ENCODE measurements around the gene GSK3B.

The GSK3B gene

GRCh38 chr3:119856695-119857094, 237.6 kb downstream of the GSK3B start:
- H3K27ac ChIP-seq (ENCODE audit: low read length): no peak overlapping the region
- peaks cover 7 to 8% of the 10 kb centered on the region in 2 donors for H3K36me3 ChIP-seq (ENCODE audit: control insufficient read depth in 2 of 2, insufficient read depth in 2 of 2, low read length in 2 of 2)
- H3K4me1 ChIP-seq (ENCODE audit: control insufficient read depth, insufficient read depth, low read length): no peaks in the 10 kb centered on the region
- H3K9me3 ChIP-seq (ENCODE audit: control insufficient read depth in 2 of 2, low read length in 2 of 2): no peaks in the 10 kb centered on the region
- H3K27me3 ChIP-seq (ENCODE audit: control insufficient read depth in 1 of 2, insufficient read depth in 2 of 2, low read length in 2 of 2): no peaks in the 10 kb centered on the region
- H3K4me3 ChIP-seq (ENCODE audit: low read length in 2 of 2): no peak overlapping the region
- no peak overlapping the region for H3K9ac ChIP-seq (ENCODE audit: low read length in 2 of 2)

DNA sequence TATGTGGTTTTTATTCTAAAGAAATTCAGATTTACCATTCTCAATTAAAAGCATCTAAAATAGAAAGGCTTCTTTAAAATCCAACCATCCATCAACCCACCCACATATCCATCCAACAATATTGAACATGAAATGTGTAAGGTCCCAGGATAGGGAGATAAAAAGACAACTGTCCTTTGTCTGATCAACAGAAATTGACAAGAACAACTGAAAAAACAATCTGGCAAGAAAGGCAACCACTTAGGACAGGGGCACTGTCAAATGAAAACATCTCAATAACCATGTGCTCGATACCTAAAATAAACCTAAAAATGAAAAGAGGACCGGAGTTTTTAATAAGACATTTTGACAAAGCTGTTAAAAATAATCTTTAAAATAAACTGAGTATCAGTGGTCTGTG, 245.1 kb downstream of the GSK3B start:
- H3K4me1 ChIP-seq (ENCODE audit: control insufficient read depth, insufficient read depth, low read length): no peaks in the 10 kb centered on the region
- H3K36me3 ChIP-seq (ENCODE audit: control insufficient read depth in 2 of 2, insufficient read depth in 2 of 2, low read length in 2 of 2): no peaks in the 10 kb centered on the region

GRCh38 chr3:119841808-119842471, 252.3 kb downstream of the GSK3B start:
- Histone ChIP-seq H3K27me3 (ENCODE audit: control insufficient read depth in 1 of 2, insufficient read depth in 2 of 2, low read length in 2 of 2) (no peaks in the 10 kb centered on the region), H3K9ac (ENCODE audit: low read length in 2 of 2) (no peak overlapping the region), H3K27ac (ENCODE audit: low read length) (no peak overlapping the region), H3K4me1 (ENCODE audit: control insufficient read depth, insufficient read depth, low read length) (no peaks in the 10 kb centered on the region), H3K4me3 (ENCODE audit: low read length in 2 of 2) (no peak overlapping the region), H3K36me3 (ENCODE audit: control insufficient read depth in 2 of 2, insufficient read depth in 2 of 2, low read length in 2 of 2) (peaks cover 0 to 3% of the 10 kb centered on the region in 2 donors), H3K9me3 (ENCODE audit: control insufficient read depth in 2 of 2, low read length in 2 of 2) (no peaks in the 10 kb centered on the region)

More for the DNA sequence above, 245.1 kb downstream of the GSK3B start:
- Histone ChIP-seq H3K9me3 (ENCODE audit: control insufficient read depth in 2 of 2, low read length in 2 of 2) (no peaks in the 10 kb centered on the region), H3K27ac (ENCODE audit: low read length) (no peak overlapping the region), H3K9ac (ENCODE audit: low read length in 2 of 2) (no peak overlapping the region), H3K27me3 (ENCODE audit: control insufficient read depth in 1 of 2, insufficient read depth in 2 of 2, low read length in 2 of 2) (no peaks in the 10 kb centered on the region), H3K4me3 (ENCODE audit: low read length in 2 of 2) (no peak overlapping the region)

GRCh38 chr3:119835556-119835955, 258.7 kb downstream of the GSK3B start:
- H3K27ac ChIP-seq (ENCODE audit: low read length): no peak overlapping the region
- H3K4me1 ChIP-seq (ENCODE audit: control insufficient read depth, insufficient read depth, low read length): no peaks in the 10 kb centered on the region
- no peak overlapping the region for H3K4me3 ChIP-seq (ENCODE audit: low read length in 2 of 2)
- no peaks in the 10 kb centered on the region for H3K27me3 ChIP-seq (ENCODE audit: control insufficient read depth in 1 of 2, insufficient read depth in 2 of 2, low read length in 2 of 2)
- H3K9me3 ChIP-seq (ENCODE audit: control insufficient read depth in 2 of 2, low read length in 2 of 2): no peaks in the 10 kb centered on the region
- no peaks in the 10 kb centered on the region for H3K36me3 ChIP-seq (ENCODE audit: control insufficient read depth in 2 of 2, insufficient read depth in 2 of 2, low read length in 2 of 2)
- no peak overlapping the region for H3K9ac ChIP-seq (ENCODE audit: low read length in 2 of 2)

DNA sequence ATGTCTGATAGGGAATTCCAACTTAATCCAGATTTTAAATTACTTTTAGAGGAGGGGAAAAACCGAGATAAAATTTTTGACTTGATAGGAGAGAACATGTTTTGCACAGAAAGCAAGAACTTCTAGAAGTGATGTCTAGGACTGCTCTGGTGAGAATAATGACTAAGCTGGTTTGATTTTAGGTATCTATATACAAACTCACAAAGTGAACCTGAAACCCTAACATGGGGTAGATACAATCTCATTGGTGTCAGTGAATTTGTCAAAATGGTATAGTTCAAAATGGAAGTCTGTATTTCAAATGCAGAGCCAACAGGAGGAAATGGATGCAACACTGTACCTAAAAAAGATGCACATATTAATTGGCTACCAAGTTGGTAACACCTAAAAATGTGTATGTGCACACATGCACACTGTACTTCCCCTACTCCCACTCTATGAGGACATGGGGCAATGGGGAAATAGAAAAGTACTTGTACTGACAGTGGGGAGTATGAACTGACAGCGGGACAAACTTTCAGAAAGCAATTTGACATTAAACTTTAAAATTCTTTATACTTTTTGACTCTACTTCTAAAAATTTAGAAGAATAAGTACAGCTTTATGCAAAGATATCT, 259.4 kb downstream of the GSK3B start:
- H3K27me3 ChIP-seq (ENCODE audit: control insufficient read depth in 1 of 2, insufficient read depth in 2 of 2, low read length in 2 of 2): no peaks in the 10 kb centered on the region
- no peaks in the 10 kb centered on the region for H3K4me1 ChIP-seq (ENCODE audit: control insufficient read depth, insufficient read depth, low read length)
- no peak overlapping the region for H3K27ac ChIP-seq (ENCODE audit: low read length)
- H3K9me3 ChIP-seq (ENCODE audit: control insufficient read depth in 2 of 2, low read length in 2 of 2): no peaks in the 10 kb centered on the region
- no peak overlapping the region for H3K9ac ChIP-seq (ENCODE audit: low read length in 2 of 2)
- no peaks in the 10 kb centered on the region for H3K36me3 ChIP-seq (ENCODE audit: control insufficient read depth in 2 of 2, insufficient read depth in 2 of 2, low read length in 2 of 2)
- no peak overlapping the region for H3K4me3 ChIP-seq (ENCODE audit: low read length in 2 of 2)

- Histone ChIP-seq H3K4me1 (ENCODE audit: control insufficient read depth, insufficient read depth, low read length) (no peaks in the 10 kb centered on the region), H3K27ac (ENCODE audit: low read length) (no peak overlapping the region), H3K9ac (ENCODE audit: low read length in 2 of 2) (no peak overlapping the region), H3K27me3 (ENCODE audit: control insufficient read depth in 1 of 2, insufficient read depth in 2 of 2, low read length in 2 of 2) (no peaks in the 10 kb centered on the region), H3K36me3 (ENCODE audit: control insufficient read depth in 2 of 2, insufficient read depth in 2 of 2, low read length in 2 of 2) (no peaks in the 10 kb centered on the region), H3K9me3 (ENCODE audit: control insufficient read depth in 2 of 2, low read length in 2 of 2) (no peaks in the 10 kb centered on the region), H3K4me3 (ENCODE audit: low read length in 2 of 2) (no peak overlapping the region)
Measured at GRCh38 chr3:119831941-119832371, 262.3 kb downstream of the GSK3B start.

DNA sequence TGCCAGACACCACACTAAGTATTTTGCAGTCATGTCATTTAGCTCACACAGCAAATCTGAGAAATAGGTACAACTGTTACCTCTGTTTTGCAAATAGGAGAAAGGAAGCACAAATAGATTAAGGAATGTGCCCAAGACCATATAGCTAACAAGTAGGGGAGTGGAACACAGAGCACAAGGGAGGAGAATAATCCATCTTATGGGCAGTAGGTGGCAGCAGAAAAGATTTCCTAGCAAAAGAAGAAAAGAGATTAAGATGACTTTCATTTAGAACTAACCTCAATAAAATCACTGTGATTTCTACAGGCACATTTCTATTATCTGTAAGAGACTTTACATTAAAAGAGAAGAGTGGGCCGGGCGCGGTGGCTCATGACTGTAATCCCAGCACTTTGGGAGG, 263.2 kb downstream of the GSK3B start:
- Histone ChIP-seq H3K27ac (ENCODE audit: low read length) (no peak overlapping the region), H3K9ac (ENCODE audit: low read length in 2 of 2) (no peak overlapping the region), H3K27me3 (ENCODE audit: control insufficient read depth in 1 of 2, insufficient read depth in 2 of 2, low read length in 2 of 2) (no peaks in the 10 kb centered on the region), H3K4me1 (ENCODE audit: control insufficient read depth, insufficient read depth, low read length) (no peaks in the 10 kb centered on the region), H3K36me3 (ENCODE audit: control insufficient read depth in 2 of 2, insufficient read depth in 2 of 2, low read length in 2 of 2) (peaks cover 0 to 3% of the 10 kb centered on the region in 2 donors), H3K4me3 (ENCODE audit: low read length in 2 of 2) (no peak overlapping the region), H3K9me3 (ENCODE audit: control insufficient read depth in 2 of 2, low read length in 2 of 2) (no peaks in the 10 kb centered on the region)

GRCh38 chr3:119829420-119829819, 264.8 kb downstream of the GSK3B start:
- no peaks in the 10 kb centered on the region for H3K4me1 ChIP-seq (ENCODE audit: control insufficient read depth, insufficient read depth, low read length)

GRCh38 chr3:119826711-119827608, 267.3 kb downstream of the GSK3B start:
- Histone ChIP-seq H3K27ac (ENCODE audit: low read length) (no peak overlapping the region), H3K9me3 (ENCODE audit: control insufficient read depth in 2 of 2, low read length in 2 of 2) (no peaks in the 10 kb centered on the region), H3K36me3 (ENCODE audit: control insufficient read depth in 2 of 2, insufficient read depth in 2 of 2, low read length in 2 of 2) (peaks cover 0 to 7% of the 10 kb centered on the region in 2 donors), H3K4me3 (ENCODE audit: low read length in 2 of 2) (no peak overlapping the region), H3K9ac (ENCODE audit: low read length in 2 of 2) (no peak overlapping the region), H3K4me1 (ENCODE audit: control insufficient read depth, insufficient read depth, low read length) (no peaks in the 10 kb centered on the region), H3K27me3 (ENCODE audit: control insufficient read depth in 1 of 2, insufficient read depth in 2 of 2, low read length in 2 of 2) (no peaks in the 10 kb centered on the region)

More at GRCh38 chr3:119829420-119829819, 264.8 kb downstream of the GSK3B start:
- H3K9me3 ChIP-seq (ENCODE audit: control insufficient read depth in 2 of 2, low read length in 2 of 2): no peaks in the 10 kb centered on the region
- H3K4me3 ChIP-seq (ENCODE audit: low read length in 2 of 2): no peak overlapping the region
- peaks cover 0 to 6% of the 10 kb centered on the region in 2 donors for H3K36me3 ChIP-seq (ENCODE audit: control insufficient read depth in 2 of 2, insufficient read depth in 2 of 2, low read length in 2 of 2)
- H3K9ac ChIP-seq (ENCODE audit: low read length in 2 of 2): no peak overlapping the region
- no peak overlapping the region for H3K27ac ChIP-seq (ENCODE audit: low read length)
- no peaks in the 10 kb centered on the region for H3K27me3 ChIP-seq (ENCODE audit: control insufficient read depth in 1 of 2, insufficient read depth in 2 of 2, low read length in 2 of 2)

DNA sequence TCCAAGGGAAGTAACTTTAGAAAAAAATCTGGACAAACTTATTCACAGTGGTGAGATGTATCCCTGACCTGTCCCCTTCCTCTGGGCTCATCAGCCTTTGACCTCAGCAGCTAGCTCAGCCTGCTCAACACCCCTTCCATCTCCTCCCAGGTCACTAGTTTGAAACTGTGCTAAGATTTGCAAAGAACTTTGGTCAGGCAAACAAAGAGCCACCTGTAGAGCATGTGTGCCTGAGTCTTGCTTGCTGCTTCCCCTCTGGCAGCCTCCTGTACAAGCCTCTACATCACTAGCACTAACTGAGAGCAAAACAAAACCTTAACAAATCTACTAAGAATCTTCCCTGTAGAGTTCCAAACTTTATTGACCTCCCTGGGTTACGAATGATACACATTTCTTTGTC, 268.4 kb downstream of the GSK3B start:
- H3K27ac ChIP-seq (ENCODE audit: low read length): no peak overlapping the region
- no peaks in the 10 kb centered on the region for H3K4me1 ChIP-seq (ENCODE audit: control insufficient read depth, insufficient read depth, low read length)
- H3K27me3 ChIP-seq (ENCODE audit: control insufficient read depth in 1 of 2, insufficient read depth in 2 of 2, low read length in 2 of 2): no peaks in the 10 kb centered on the region
- H3K36me3 ChIP-seq (ENCODE audit: control insufficient read depth in 2 of 2, insufficient read depth in 2 of 2, low read length in 2 of 2): peaks cover 0 to 7% of the 10 kb centered on the region in 2 donors
- no peaks in the 10 kb centered on the region for H3K9me3 ChIP-seq (ENCODE audit: control insufficient read depth in 2 of 2, low read length in 2 of 2)
- no peak overlapping the region for H3K9ac ChIP-seq (ENCODE audit: low read length in 2 of 2)
- H3K4me3 ChIP-seq (ENCODE audit: low read length in 2 of 2): no peak overlapping the region

All from stomach smooth muscle (tissue), 2 donors.